ENCODE data around the gene HIVEP2.

The HIVEP2 gene

GRCh38 chr6:142937986-142938385 lies 7.0 kb downstream of the HIVEP2 start:
- Histone ChIP-seq H3K4me3 (ENCODE audit: insufficient read length, low read depth) (no peak overlapping the region), H3K9me3 (ENCODE audit: insufficient read depth, low read length) (no peaks in the 10 kb centered on the region), H3K27me3 (ENCODE audit: insufficient read depth, insufficient read length) (no peaks in the 10 kb centered on the region), H3K36me3 (ENCODE audit: insufficient read depth, insufficient read length, low read length) (no peaks in the 10 kb centered on the region), H3K4me1 (ENCODE audit: insufficient read depth, insufficient read length) (no peaks in the 10 kb centered on the region), H3K9ac (ENCODE audit: insufficient read length, low read depth) (no peak overlapping the region)
- DNase-seq (ENCODE audit: low read depth, low spot score): no peak
- no peak for TF ChIP-seq SUZ12 (IDR thresholded peaks at IDR 0.05; ENCODE audit: extremely low read depth, insufficient read depth, insufficient read length)
- TF ChIP-seq YY1 (IDR thresholded peaks at IDR 0.05; ENCODE audit: insufficient read depth, insufficient read length): no peak
- no peak for TF ChIP-seq ZNF274 (IDR thresholded peaks at IDR 0.05; ENCODE audit: low read depth, low read length)

GRCh38 chr6:142935553-142936517 lies 9.1 kb downstream of the HIVEP2 start:
- H3K9ac ChIP-seq (ENCODE audit: insufficient read length, low read depth): no peak overlapping the region

GRCh38 chr6:142934599-142934998 lies 10.4 kb downstream of the HIVEP2 start:
- Histone ChIP-seq H3K9ac (ENCODE audit: insufficient read length, low read depth) (no peak overlapping the region), H3K27me3 (ENCODE audit: insufficient read depth, insufficient read length) (peaks cover 6% of the 10 kb centered on the region), H3K9me3 (ENCODE audit: insufficient read depth, low read length) (no peaks in the 10 kb centered on the region), H3K36me3 (ENCODE audit: insufficient read depth, insufficient read length, low read length) (no peaks in the 10 kb centered on the region), H3K4me1 (ENCODE audit: insufficient read depth, insufficient read length) (no peaks in the 10 kb centered on the region), H3K4me3 (ENCODE audit: insufficient read length, low read depth) (no peak overlapping the region)
- DNase-seq (ENCODE audit: low read depth, low spot score): no peak
- TF ChIP-seq YY1 (IDR thresholded peaks at IDR 0.05; ENCODE audit: insufficient read depth, insufficient read length) (no peak), SUZ12 (IDR thresholded peaks at IDR 0.05; ENCODE audit: extremely low read depth, insufficient read depth, insufficient read length) (no peak), ZNF274 (IDR thresholded peaks at IDR 0.05; ENCODE audit: low read depth, low read length) (no peak)

More at GRCh38 chr6:142935553-142936517, 9.1 kb downstream of the HIVEP2 start:
- H3K36me3 ChIP-seq (ENCODE audit: insufficient read depth, insufficient read length, low read length): no peaks in the 10 kb centered on the region
- H3K9me3 ChIP-seq (ENCODE audit: insufficient read depth, low read length): no peaks in the 10 kb centered on the region
- H3K4me1 ChIP-seq (ENCODE audit: insufficient read depth, insufficient read length): no peaks in the 10 kb centered on the region
- H3K27me3 ChIP-seq (ENCODE audit: insufficient read depth, insufficient read length): no peaks in the 10 kb centered on the region
- H3K4me3 ChIP-seq (ENCODE audit: insufficient read length, low read depth): no peak overlapping the region
- no peak for DNase-seq (ENCODE audit: low read depth, low spot score)
- TF ChIP-seq YY1 (IDR thresholded peaks at IDR 0.05; ENCODE audit: insufficient read depth, insufficient read length): no peak

GRCh38 chr6:142934106-142934505 lies 10.9 kb downstream of the HIVEP2 start:
- no peaks in the 10 kb centered on the region for H3K4me1 ChIP-seq (ENCODE audit: insufficient read depth, insufficient read length)
- no peak for DNase-seq (ENCODE audit: low read depth, low spot score)
- no peak overlapping the region for H3K9ac ChIP-seq (ENCODE audit: insufficient read length, low read depth)
- H3K4me3 ChIP-seq (ENCODE audit: insufficient read length, low read depth): no peak overlapping the region
- no peaks in the 10 kb centered on the region for H3K9me3 ChIP-seq (ENCODE audit: insufficient read depth, low read length)
- peaks cover 10% of the 10 kb centered on the region for H3K27me3 ChIP-seq (ENCODE audit: insufficient read depth, insufficient read length)
- H3K36me3 ChIP-seq (ENCODE audit: insufficient read depth, insufficient read length, low read length): no peaks in the 10 kb centered on the region
- TF ChIP-seq SUZ12 (IDR thresholded peaks at IDR 0.05; ENCODE audit: extremely low read depth, insufficient read depth, insufficient read length): no peak
- TF ChIP-seq YY1 (IDR thresholded peaks at IDR 0.05; ENCODE audit: insufficient read depth, insufficient read length): no peak
- TF ChIP-seq ZNF274 (IDR thresholded peaks at IDR 0.05; ENCODE audit: low read depth, low read length): no peak

GRCh38 chr6:142933701-142934100 lies 11.3 kb downstream of the HIVEP2 start:
- Histone ChIP-seq H3K9me3 (ENCODE audit: insufficient read depth, low read length) (no peaks in the 10 kb centered on the region), H3K4me3 (ENCODE audit: insufficient read length, low read depth) (no peak overlapping the region), H3K4me1 (ENCODE audit: insufficient read depth, insufficient read length) (no peaks in the 10 kb centered on the region), H3K27me3 (ENCODE audit: insufficient read depth, insufficient read length) (peaks cover 14% of the 10 kb centered on the region), H3K36me3 (ENCODE audit: insufficient read depth, insufficient read length, low read length) (no peaks in the 10 kb centered on the region), H3K9ac (ENCODE audit: insufficient read length, low read depth) (no peak overlapping the region)
- DNase-seq (ENCODE audit: low read depth, low spot score): no peak
- no peak for TF ChIP-seq SUZ12 (IDR thresholded peaks at IDR 0.05; ENCODE audit: extremely low read depth, insufficient read depth, insufficient read length)
- TF ChIP-seq YY1 (IDR thresholded peaks at IDR 0.05; ENCODE audit: insufficient read depth, insufficient read length): no peak
- TF ChIP-seq ZNF274 (IDR thresholded peaks at IDR 0.05; ENCODE audit: low read depth, low read length): no peak

GRCh38 chr6:142932889-142933288 lies 12.1 kb downstream of the HIVEP2 start:
- no peak for DNase-seq (ENCODE audit: low read depth, low spot score)
- Histone ChIP-seq H3K4me3 (ENCODE audit: insufficient read length, low read depth) (no peak overlapping the region), H3K36me3 (ENCODE audit: insufficient read depth, insufficient read length, low read length) (no peaks in the 10 kb centered on the region), H3K9me3 (ENCODE audit: insufficient read depth, low read length) (no peaks in the 10 kb centered on the region), H3K27me3 (ENCODE audit: insufficient read depth, insufficient read length) (peaks cover 22% of the 10 kb centered on the region), H3K9ac (ENCODE audit: insufficient read length, low read depth) (no peak overlapping the region), H3K4me1 (ENCODE audit: insufficient read depth, insufficient read length) (no peaks in the 10 kb centered on the region)
- TF ChIP-seq ZNF274 (IDR thresholded peaks at IDR 0.05; ENCODE audit: low read depth, low read length): no peak
- no peak for TF ChIP-seq SUZ12 (IDR thresholded peaks at IDR 0.05; ENCODE audit: extremely low read depth, insufficient read depth, insufficient read length)
- TF ChIP-seq YY1 (IDR thresholded peaks at IDR 0.05; ENCODE audit: insufficient read depth, insufficient read length): no peak

GRCh38 chr6:142929751-142930358 lies 15.1 kb downstream of the HIVEP2 start:
- Histone ChIP-seq H3K4me1 (ENCODE audit: insufficient read depth, insufficient read length) (no peaks in the 10 kb centered on the region), H3K9me3 (ENCODE audit: insufficient read depth, low read length) (no peaks in the 10 kb centered on the region), H3K27me3 (ENCODE audit: insufficient read depth, insufficient read length) (peaks cover 51% of the 10 kb centered on the region), H3K4me3 (ENCODE audit: insufficient read length, low read depth) (no peak overlapping the region), H3K36me3 (ENCODE audit: insufficient read depth, insufficient read length, low read length) (no peaks in the 10 kb centered on the region), H3K9ac (ENCODE audit: insufficient read length, low read depth) (no peak overlapping the region)
- no peak for DNase-seq (ENCODE audit: low read depth, low spot score)
- TF ChIP-seq SUZ12 (IDR thresholded peaks at IDR 0.05; ENCODE audit: extremely low read depth, insufficient read depth, insufficient read length): no peak
- TF ChIP-seq ZNF274 (IDR thresholded peaks at IDR 0.05; ENCODE audit: low read depth, low read length): no peak
- TF ChIP-seq YY1 (IDR thresholded peaks at IDR 0.05; ENCODE audit: insufficient read depth, insufficient read length): no peak
